Measurements from ENCODE around the gene PPP2R5D. TPM values are rescaled to one million over a fixed set of nuclear protein-coding genes. Genes with fewer than 3 reads are reported as not detected.
"Not testable (repeated sequence)": the region's sequence is repeated elsewhere in the genome, so short reads cannot be mapped to it uniquely, and the experiment has no call there.

Gene PPP2R5D
- total and polyA plus RNA-seq, 2 donors: 30.1 to 43.0 TPM

- no peaks in the 10 kb centered on the region for H3K36me3 ChIP-seq (ENCODE audit: insufficient read depth)
- no peaks in the 10 kb centered on the region for H3K4me1 ChIP-seq (ENCODE audit: insufficient read depth)
- 74% methylated on average over 5 of the region's 5 CpGs for WGBS
- no peak for DNase-seq (ENCODE audit: extremely low spot score)
- no peak overlapping the region for H3K27ac ChIP-seq (ENCODE audit: low read depth)
- no peak overlapping the region for H3K4me3 ChIP-seq (ENCODE audit: low read depth, low read length)
These were observed 5.6 kb downstream of the PPP2R5D start for GRCh38 chr6:42989923-42990322.

DNA sequence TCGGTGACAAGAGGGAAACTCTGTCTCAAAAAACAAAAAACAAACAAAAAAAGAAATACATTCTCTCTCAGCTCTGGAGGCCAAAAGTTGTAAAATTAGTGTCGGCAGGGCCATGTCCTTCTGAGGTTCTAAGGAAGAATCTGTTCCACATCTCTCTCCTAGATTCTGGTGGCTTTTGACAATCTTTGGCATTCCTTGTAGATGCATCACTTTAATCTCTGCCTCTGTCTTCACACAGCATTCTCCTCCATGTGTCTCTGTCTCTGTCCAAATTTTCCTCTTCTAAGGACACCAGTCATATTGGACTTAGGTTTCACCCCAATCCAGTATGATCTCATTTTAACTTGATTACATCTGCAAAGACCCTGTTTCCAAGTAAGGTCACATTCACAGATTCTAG lies 9.1 kb downstream of the PPP2R5D start:
- no peaks in the 10 kb centered on the region for H3K36me3 ChIP-seq (ENCODE audit: insufficient read depth)
- DNase-seq (ENCODE audit: extremely low spot score): no peak
- H3K4me1 ChIP-seq (ENCODE audit: insufficient read depth): no peaks in the 10 kb centered on the region
- no peak overlapping the region for H3K27ac ChIP-seq (ENCODE audit: low read depth)
- 88% methylated on average over 2 of the region's 2 CpGs for WGBS
- no peak overlapping the region for H3K4me3 ChIP-seq (ENCODE audit: low read depth, low read length)

GRCh38 chr6:42996513-42996912 lies 12.1 kb downstream of the PPP2R5D start:
- Histone ChIP-seq H3K4me3 (ENCODE audit: low read depth, low read length) (no peak overlapping the region), H3K4me1 (ENCODE audit: insufficient read depth) (no peaks in the 10 kb centered on the region), H3K36me3 (ENCODE audit: insufficient read depth) (no peaks in the 10 kb centered on the region), H3K27ac (ENCODE audit: low read depth) (no peak overlapping the region)
- DNase-seq (ENCODE audit: extremely low spot score): no peak

DNA sequence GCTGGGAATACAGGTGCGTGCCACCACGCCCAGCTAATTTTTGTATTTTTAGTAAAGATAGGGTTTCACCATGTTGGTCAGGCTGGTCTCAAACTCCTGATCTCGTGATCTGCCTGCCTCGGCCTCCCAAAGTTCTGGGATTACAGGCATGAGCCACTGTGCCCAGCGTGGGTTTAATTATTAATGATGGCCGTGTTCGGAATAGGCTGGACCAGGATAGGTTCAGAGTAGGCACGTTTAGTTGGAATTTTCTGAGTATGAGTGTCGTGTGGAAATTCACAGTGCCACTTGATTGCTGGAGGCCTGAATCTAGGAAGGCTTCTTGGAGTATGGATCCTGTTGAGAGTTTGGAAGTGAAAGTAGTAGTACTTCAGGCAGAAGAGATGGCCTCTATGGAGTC lies 13.8 kb downstream of the PPP2R5D start:
- not testable (repeated sequence) for H3K4me1 ChIP-seq (ENCODE audit: insufficient read depth); H3K4me3 ChIP-seq (ENCODE audit: low read depth, low read length)
- WGBS: 96% methylated on average over 9 of the region's 9 CpGs

DNA sequence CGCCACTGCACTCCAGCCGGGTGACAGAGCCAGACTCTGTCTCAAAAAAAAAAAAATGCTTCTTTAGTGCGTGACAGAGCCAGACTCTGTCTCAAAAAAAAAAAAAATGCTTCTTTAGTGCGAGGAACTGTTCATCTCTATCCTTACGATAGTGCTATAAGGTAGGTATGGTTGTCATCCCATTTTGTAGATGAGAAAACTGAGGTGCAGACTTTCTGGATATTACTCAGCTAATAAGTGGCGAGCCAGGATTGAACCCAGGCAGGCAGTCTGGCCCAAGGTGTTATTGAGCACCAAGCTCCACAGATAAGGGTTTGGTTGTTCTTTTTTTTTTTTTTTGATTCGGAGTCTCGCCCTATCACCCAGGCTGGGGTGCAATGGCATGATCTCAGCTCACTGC lies 17.5 kb downstream of the PPP2R5D start:
- 96% methylated on average over 8 of the region's 8 CpGs for WGBS
- H3K4me1 ChIP-seq (ENCODE audit: insufficient read depth): no peaks in the 10 kb centered on the region
- no peak overlapping the region for H3K4me3 ChIP-seq (ENCODE audit: low read depth, low read length)
- no peak for DNase-seq (ENCODE audit: extremely low spot score)
- no peak overlapping the region for H3K27ac ChIP-seq (ENCODE audit: low read depth)
- H3K36me3 ChIP-seq (ENCODE audit: insufficient read depth): no peaks in the 10 kb centered on the region

More for the DNA sequence above, 13.8 kb downstream of the PPP2R5D start:
- not testable (repeated sequence) for H3K27ac ChIP-seq (ENCODE audit: low read depth); DNase-seq (ENCODE audit: extremely low spot score); H3K36me3 ChIP-seq (ENCODE audit: insufficient read depth)

DNA sequence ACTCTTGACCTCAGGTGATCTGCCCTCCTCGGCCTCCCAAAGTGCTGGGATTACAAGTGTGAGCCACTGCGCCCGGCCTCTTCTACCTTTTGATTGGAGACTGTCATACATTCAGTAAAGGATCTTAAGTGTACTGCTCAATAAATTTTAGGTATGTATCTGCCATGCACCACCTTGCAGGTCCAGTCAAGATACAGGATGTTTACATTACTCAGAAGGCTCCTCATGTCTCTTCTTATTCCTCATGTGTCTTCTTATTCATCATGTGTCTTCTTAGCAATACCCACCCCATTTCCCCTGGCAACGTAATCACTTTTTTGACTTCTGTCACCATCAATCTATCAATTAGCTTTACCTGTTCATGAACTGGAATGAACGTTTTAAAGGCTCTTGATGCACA lies 21.5 kb downstream of the PPP2R5D start:
- 90% methylated on average over 5 of the region's 5 CpGs for WGBS
- no peak overlapping the region for H3K4me3 ChIP-seq (ENCODE audit: low read depth, low read length)
- H3K36me3 ChIP-seq (ENCODE audit: insufficient read depth): peaks cover 5% of the 10 kb centered on the region
- H3K27ac ChIP-seq (ENCODE audit: low read depth): no peak overlapping the region
- no peaks in the 10 kb centered on the region for H3K4me1 ChIP-seq (ENCODE audit: insufficient read depth)
- no peak for DNase-seq (ENCODE audit: extremely low spot score)

DNA sequence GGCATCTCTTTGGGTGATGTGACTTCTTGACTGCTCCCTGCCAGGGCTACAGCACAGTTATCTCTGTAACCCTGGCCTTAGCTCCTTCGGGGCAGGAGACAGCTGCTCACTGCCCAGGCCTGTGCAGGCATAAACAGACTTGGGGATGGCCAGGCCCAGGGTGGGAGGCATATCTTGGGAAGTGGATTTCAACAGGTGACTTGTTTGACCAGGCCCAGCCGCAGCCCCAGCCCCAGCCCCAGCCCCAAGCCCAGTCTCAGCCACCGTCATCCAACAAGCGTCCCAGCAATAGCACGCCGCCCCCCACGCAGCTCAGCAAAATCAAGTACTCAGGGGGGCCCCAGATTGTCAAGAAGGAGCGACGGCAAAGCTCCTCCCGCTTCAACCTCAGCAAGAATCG lies 21.9 kb downstream of the PPP2R5D start:
- Histone ChIP-seq H3K4me3 (ENCODE audit: low read depth, low read length) (no peak overlapping the region), H3K27ac (ENCODE audit: low read depth) (no peak overlapping the region), H3K4me1 (ENCODE audit: insufficient read depth) (no peaks in the 10 kb centered on the region), H3K36me3 (ENCODE audit: insufficient read depth) (peaks cover 5% of the 10 kb centered on the region)
- 93% methylated on average over 11 of the region's 11 CpGs for whole genome bisulfite sequencing
- DNase-seq (ENCODE audit: extremely low spot score): no peak

DNA sequence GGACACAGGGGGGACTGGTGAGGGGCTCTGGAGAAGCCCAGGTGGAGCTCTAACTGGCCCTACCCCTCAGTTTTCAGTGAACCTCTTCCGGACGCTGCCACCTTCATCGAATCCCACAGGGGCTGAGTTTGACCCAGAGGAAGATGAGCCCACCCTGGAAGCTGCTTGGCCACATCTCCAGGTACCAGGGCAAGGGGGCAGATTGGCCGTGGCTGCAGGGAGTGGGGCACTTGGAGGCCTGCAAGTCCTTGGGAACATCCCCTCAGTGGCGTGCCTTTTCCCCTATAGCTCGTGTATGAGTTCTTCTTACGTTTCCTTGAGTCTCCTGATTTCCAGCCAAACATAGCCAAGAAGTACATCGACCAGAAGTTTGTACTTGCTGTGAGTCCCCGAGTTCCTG lies 22.8 kb downstream of the PPP2R5D start:
- DNase-seq (ENCODE audit: extremely low spot score): no peak
- 90% methylated on average over 9 of the region's 9 CpGs for WGBS
- no peaks in the 10 kb centered on the region for H3K4me1 ChIP-seq (ENCODE audit: insufficient read depth)
- H3K27ac ChIP-seq (ENCODE audit: low read depth): no peak overlapping the region
- no peak overlapping the region for H3K4me3 ChIP-seq (ENCODE audit: low read depth, low read length)
- peaks cover 5% of the 10 kb centered on the region for H3K36me3 ChIP-seq (ENCODE audit: insufficient read depth)

DNA sequence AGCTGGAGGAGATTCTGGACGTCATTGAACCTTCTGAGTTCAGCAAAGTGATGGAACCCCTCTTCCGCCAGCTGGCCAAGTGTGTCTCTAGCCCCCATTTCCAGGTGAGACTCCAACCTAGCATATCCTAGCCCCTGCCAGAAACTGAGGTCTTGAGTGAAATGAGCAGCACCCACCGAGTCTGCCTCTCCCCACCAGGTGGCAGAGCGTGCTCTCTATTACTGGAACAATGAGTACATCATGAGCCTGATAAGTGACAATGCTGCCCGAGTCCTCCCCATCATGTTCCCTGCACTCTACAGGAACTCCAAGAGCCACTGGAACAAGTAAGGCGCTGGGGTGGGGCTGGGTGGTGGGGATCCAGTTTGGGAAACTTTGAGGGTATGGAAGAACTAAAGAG lies 24.8 kb downstream of the PPP2R5D start:
- WGBS: 63% methylated on average over 6 of the region's 6 CpGs
- no peak overlapping the region for H3K27ac ChIP-seq (ENCODE audit: low read depth)
- H3K36me3 ChIP-seq (ENCODE audit: insufficient read depth): peaks cover 5% of the 10 kb centered on the region
- DNase-seq (ENCODE audit: extremely low spot score): no peak
- no peak overlapping the region for H3K4me3 ChIP-seq (ENCODE audit: low read depth, low read length)
- no peaks in the 10 kb centered on the region for H3K4me1 ChIP-seq (ENCODE audit: insufficient read depth)

DNA sequence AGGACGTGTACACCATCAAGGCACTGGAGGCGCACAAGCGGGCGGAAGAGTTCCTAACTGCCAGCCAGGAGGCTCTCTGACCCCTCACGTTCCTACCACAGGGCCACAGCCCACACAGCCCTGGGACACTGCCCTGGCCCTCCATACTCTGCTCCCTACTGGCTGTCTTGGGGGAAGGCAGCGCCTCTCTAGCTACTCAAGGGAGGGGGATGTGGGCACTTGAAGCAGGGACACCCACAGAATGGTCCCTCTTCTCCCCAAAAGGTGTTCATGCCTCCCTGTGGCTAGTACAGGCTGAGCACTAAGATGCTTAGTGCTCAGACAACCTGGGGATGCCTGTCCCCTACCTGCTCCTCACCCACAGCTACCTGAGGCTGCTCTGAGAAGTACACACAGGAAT lies 26.8 kb downstream of the PPP2R5D start:
- Histone ChIP-seq H3K4me3 (ENCODE audit: low read depth, low read length) (no peak overlapping the region), H3K4me1 (ENCODE audit: insufficient read depth) (no peaks in the 10 kb centered on the region), H3K27ac (ENCODE audit: low read depth) (no peak overlapping the region), H3K36me3 (ENCODE audit: insufficient read depth) (peaks cover 5% of the 10 kb centered on the region)
- WGBS: 79% methylated on average over 6 of the region's 6 CpGs
- no peak for DNase-seq (ENCODE audit: extremely low spot score)

DNA sequence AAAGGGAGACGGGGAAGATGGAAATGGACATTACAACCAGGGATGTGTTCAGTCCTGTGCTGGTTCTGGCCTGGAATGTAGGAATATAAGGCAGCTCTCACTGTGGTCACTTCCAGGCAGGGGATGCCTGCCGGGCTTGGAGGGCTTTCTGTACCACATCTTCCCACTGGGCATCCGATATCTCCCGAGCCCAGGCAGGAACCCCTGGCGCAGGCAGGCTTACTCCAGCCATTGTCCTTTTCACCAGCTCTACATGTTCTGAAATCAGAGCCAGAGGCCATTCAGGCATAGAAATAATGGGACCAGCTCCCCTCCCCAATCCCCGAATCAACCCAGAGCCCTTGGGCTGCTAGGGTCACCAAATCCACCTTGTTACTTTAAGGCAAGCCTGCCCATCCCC lies 28.0 kb downstream of the PPP2R5D start:
- DNase-seq (ENCODE audit: extremely low spot score): no peak
- WGBS: 81% methylated on average over 6 of the region's 6 CpGs
- Histone ChIP-seq H3K4me3 (ENCODE audit: low read depth, low read length) (no peak overlapping the region), H3K4me1 (ENCODE audit: insufficient read depth) (no peaks in the 10 kb centered on the region), H3K36me3 (ENCODE audit: insufficient read depth) (peaks cover 1% of the 10 kb centered on the region), H3K27ac (ENCODE audit: low read depth) (no peak overlapping the region)

- 2% methylated on average over 25 of the region's 25 CpGs for WGBS
- H3K4me3 ChIP-seq (ENCODE audit: low read depth, low read length): peak overlapping the region; percentile 55
- H3K27ac ChIP-seq (ENCODE audit: low read depth): peak overlapping the region; percentile 61
- DNase-seq (ENCODE audit: extremely low spot score): no peak
- H3K36me3 ChIP-seq (ENCODE audit: insufficient read depth): peaks cover 1% of the 10 kb centered on the region
- H3K4me1 ChIP-seq (ENCODE audit: insufficient read depth): no peaks in the 10 kb centered on the region
These were observed 28.9 kb downstream of the PPP2R5D start for GRCh38 chr6:43013097-43013842.

DNA sequence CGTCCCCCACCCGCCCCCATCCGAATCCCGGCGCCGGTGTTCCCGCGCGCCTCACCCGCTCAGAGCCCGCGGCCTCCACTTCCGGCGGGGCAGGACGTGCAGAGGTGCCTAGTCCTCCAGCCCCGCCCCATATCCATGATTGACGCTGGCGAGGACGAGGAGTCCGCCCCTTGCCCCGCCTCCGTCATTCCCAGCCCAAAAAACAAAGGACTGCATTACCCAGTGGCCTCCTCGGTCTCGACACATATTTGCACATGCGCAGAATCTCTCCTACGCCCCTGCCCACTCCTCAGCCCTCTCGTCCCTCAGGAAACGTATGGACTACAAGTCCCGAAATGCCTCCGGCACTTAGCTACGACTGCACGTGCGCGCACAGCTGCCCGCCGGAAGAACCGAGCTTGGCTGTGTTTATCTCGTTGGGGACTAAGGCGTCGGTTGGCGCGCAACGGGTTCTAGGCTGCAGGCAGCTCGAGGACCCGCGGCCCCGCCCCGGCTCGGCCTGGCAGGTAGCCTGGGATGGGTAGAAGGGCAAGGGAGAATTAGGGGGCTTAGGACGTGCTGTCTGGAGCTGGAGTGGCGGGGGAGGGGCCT lies 29.6 kb downstream of the PPP2R5D start, which contains the start of the genes KLHDC3 and MEA1:
Gene KLHDC3 (plus strand): TSS at position 407 of the 591 bp plus-strand sequence. CDS start 2,944 bp downstream, outside the sequence.
Gene MEA1 (minus strand): TSS at position 104 of the 591 bp plus-strand sequence. CDS start 133 bp downstream, outside the sequence.
- Histone ChIP-seq H3K4me1 (ENCODE audit: insufficient read depth) (no peaks in the 10 kb centered on the region), H3K36me3 (ENCODE audit: insufficient read depth) (peaks cover 1% of the 10 kb centered on the region), H3K4me3 (ENCODE audit: low read depth, low read length) (peak within 1 kb of the TSS; percentile 78), H3K27ac (ENCODE audit: low read depth) (peak within 1 kb of the TSS; percentile 61)
- peak; percentile 100 for DNase-seq (ENCODE audit: extremely low spot score)
- WGBS: under 1% methylated on average over 51 of the region's 51 CpGs

DNA sequence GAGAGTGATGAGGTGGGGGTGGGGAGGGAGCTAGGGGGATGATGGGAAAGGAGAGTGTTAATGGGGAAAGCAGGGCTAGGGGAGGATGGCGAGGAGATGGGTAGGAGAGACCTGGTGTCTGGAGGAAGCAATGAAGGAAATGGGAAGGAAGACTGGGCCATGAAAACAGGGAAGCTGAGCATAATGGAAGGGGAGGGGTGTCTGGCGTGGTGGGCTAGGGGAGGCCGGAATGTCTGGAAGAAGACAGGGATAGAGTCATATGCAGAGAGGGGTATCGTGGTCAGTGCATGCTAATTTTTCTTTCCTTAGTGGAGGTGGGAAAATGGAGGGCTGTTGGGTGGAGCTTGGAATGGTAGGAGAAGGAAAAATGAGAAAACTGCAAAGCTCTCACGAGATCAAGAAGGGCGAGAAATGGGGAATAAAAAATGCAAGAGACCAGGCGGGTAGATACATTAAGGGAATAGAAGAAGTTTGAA lies 30.1 kb downstream of the PPP2R5D start:
- H3K4me1 ChIP-seq (ENCODE audit: insufficient read depth): no peaks in the 10 kb centered on the region
- WGBS: under 1% methylated on average over 7 of the region's 7 CpGs
- peak overlapping the region; percentile 44 for H3K27ac ChIP-seq (ENCODE audit: low read depth)
- DNase-seq (ENCODE audit: extremely low spot score): no peak
- no peaks in the 10 kb centered on the region for H3K36me3 ChIP-seq (ENCODE audit: insufficient read depth)
- peak overlapping the region; percentile 78 for H3K4me3 ChIP-seq (ENCODE audit: low read depth, low read length)

All from urinary bladder (tissue), 4 donors.